Measurements from ENCODE around the gene CLINT1.

DNA sequence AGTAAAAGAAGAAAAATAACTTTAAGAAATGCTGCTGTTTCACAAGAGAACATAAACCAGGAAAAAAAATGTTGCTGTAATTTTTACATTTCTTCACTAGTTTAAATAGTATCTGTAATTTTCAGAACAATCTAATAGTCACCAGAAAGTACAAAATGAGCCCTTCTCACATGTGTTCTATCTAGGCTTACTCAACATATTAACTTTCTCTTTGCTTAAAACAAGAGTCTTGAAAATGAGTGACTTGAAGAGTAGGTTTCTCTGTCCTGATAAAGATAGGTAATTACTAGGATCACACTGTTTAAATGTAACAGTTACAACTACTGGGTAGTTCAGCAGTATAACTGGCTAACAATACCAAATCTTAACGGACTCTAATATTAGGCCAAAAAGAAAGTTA, 37.5 kb downstream of the CLINT1 start:
- TF ChIP-seq, protein P1, sequence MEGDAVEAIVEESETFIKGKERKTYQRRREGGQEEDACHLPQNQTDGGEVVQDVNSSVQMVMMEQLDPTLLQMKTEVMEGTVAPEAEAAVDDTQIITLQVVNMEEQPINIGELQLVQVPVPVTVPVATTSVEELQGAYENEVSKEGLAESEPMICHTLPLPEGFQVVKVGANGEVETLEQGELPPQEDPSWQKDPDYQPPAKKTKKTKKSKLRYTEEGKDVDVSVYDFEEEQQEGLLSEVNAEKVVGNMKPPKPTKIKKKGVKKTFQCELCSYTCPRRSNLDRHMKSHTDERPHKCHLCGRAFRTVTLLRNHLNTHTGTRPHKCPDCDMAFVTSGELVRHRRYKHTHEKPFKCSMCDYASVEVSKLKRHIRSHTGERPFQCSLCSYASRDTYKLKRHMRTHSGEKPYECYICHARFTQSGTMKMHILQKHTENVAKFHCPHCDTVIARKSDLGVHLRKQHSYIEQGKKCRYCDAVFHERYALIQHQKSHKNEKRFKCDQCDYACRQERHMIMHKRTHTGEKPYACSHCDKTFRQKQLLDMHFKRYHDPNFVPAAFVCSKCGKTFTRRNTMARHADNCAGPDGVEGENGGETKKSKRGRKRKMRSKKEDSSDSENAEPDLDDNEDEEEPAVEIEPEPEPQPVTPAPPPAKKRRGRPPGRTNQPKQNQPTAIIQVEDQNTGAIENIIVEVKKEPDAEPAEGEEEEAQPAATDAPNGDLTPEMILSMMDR (IDR thresholded peaks at IDR 0.05; ENCODE audit: low read length), result no peak
- no peak for TF ChIP-seq EZH2 (IDR thresholded peaks at IDR 0.05; ENCODE audit: borderline replicate concordance, low read length)

Measured in OCI-LY1 (cell line).